ENCODE data around the gene CYP2A6. TPM values are rescaled to one million over a fixed set of nuclear protein-coding genes. Genes with fewer than 3 reads are reported as not detected.
"Not testable (repeated sequence)": the region's sequence is repeated elsewhere in the genome, so short reads cannot be mapped to it uniquely, and the experiment has no call there.

Gene CYP2A6
- total and polyA plus RNA-seq, 7 donors, result 1.8 TPM; not detected in 6

DNA sequence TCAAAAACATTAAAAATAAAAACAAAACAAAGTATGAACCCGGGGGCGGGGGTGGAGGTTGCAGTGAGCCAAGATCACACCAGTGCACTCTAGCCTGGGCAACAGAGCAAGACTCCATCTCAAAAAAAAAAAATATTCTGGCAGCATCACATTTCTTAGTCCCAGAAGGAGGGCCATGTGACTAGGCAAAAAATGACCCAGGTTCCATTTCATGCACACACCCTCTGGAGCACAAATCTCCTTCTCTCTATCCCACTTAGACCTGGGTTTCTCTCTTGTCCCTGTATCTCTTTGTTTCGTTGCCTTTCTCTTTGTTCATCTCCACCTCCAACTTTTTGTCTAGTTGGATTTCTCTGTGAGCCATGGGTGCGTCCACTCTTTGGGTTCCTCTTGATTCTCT lies 37.9 kb upstream of the CYP2A6 start:
- no peak overlapping the region for H3K27ac ChIP-seq
- no peaks in the 10 kb centered on the region for H3K36me3 ChIP-seq
- intact Hi-C loops (cut with DNase I), result no loop called here
- no peak for TF ChIP-seq EP300 (IDR thresholded peaks at IDR 0.05)
- TF ChIP-seq POLR2A (IDR thresholded peaks at IDR 0.05), result no peak
- no peak for TF ChIP-seq POLR2AphosphoS5 (IDR thresholded peaks at IDR 0.05)
- TF ChIP-seq, protein P1, sequence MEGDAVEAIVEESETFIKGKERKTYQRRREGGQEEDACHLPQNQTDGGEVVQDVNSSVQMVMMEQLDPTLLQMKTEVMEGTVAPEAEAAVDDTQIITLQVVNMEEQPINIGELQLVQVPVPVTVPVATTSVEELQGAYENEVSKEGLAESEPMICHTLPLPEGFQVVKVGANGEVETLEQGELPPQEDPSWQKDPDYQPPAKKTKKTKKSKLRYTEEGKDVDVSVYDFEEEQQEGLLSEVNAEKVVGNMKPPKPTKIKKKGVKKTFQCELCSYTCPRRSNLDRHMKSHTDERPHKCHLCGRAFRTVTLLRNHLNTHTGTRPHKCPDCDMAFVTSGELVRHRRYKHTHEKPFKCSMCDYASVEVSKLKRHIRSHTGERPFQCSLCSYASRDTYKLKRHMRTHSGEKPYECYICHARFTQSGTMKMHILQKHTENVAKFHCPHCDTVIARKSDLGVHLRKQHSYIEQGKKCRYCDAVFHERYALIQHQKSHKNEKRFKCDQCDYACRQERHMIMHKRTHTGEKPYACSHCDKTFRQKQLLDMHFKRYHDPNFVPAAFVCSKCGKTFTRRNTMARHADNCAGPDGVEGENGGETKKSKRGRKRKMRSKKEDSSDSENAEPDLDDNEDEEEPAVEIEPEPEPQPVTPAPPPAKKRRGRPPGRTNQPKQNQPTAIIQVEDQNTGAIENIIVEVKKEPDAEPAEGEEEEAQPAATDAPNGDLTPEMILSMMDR (IDR thresholded peaks at IDR 0.05), result no peak
- H3K9me3 ChIP-seq, result no peaks in the 10 kb centered on the region
- WGBS, 2 donors, result 87 to 90% methylated on average over 4 of the region's 4 CpGs
- H3K27me3 ChIP-seq, result no peaks in the 10 kb centered on the region
- no peaks in the 10 kb centered on the region for H3K4me1 ChIP-seq
- no peak for DNase-seq
- H3K4me3 ChIP-seq, result no peak overlapping the region

DNA sequence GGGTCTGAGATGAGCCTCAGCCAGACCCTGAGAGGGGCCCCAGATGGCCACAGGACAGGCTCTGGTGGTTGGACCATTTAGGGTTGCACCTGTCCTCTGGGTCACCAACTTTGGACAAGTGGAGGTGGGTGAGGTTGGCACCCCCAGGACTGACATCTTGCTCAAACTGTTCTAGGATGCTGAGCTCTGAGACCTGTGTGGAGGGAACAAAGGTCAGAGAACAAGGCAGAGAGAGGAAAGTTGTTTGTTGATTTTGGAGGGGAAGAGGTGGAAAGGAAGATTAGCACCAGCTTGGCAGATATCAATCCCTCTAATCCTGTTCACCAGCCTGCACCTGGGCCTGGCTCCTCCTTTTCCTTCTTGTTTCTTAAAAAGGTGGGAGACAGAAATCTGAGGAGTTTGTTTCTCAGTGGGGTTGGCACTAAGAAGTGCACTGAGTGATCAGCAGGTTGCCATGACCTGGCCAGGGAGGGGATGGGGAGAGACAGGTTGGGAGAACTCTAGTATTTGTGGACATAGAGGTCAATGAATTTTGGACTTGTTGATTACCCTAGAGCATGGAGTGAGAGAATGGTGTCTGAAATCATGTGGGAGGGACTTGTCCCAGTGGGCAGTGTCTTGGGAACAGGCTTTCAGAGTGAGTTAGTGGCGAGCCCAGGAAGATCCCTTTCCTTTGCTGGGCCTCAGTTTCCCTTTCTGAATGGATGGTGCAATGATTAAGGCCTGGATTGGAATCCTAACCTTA lies 34.1 kb upstream of the CYP2A6 start:
- H3K27me3 ChIP-seq; intact Hi-C loops (cut with DNase I); H3K4me3 ChIP-seq; DNase-seq; H3K36me3 ChIP-seq; H3K4me1 ChIP-seq; H3K27ac ChIP-seq; H3K9me3 ChIP-seq: not testable (repeated sequence)
- WGBS, 2 donors, result no CpG with 5 or more reads among the region's 1 CpG

DNA sequence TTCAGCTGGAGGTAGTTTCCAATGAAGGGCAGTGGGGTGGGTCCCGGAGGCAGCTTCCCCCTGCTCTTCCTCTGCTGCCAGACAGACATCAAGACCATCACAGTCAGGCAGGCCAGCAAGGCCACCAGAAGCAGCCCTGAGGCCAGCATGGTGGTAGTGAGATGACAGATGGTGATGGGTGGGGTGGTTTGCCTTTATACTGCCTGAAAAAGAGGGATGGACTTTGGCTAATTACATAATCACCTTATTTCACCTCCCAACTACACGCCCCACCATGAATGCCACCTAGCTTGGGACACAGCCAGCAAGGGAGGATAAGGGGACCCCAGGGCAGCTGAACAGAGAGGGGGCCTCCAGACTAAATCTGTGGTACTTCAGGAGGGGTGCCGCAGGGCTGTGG lies 31.8 kb upstream of the CYP2A6 start, which contains the start of gene CYP2A7:
TSS of gene CYP2A7 (minus strand) at position 170 of the 400 bp plus-strand sequence. CDS start at position 149, 21 bp downstream.
- H3K4me3 ChIP-seq; intact Hi-C loops (cut with DNase I); H3K9me3 ChIP-seq; H3K27ac ChIP-seq; DNase-seq; H3K4me1 ChIP-seq; H3K36me3 ChIP-seq: not testable (repeated sequence)
- peaks cover 0 to 10% (median 0%) of the 10 kb centered on the region in 3 donors for H3K27me3 ChIP-seq
- WGBS, 2 donors, result 67 to 78% methylated on average over 3 of the region's 3 CpGs

DNA sequence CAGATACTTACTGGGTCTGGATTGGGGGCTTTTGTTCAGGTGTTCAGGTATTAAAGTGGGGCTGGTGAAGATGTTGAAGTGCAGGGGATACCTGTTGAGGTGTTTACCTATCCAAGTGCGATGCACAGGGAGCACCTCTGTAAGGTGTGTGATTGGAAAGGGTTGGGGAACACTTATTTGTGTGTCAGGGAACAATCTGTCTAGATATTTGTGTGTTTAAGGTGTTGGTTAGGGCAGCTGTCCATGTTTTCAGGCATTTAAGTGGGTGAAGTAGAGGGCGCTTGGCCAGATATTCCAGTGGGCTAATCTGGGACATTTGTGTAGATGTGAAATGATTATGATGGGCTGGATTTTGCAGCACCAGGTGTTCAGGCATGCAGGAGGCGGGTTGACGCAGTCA lies 29.1 kb upstream of the CYP2A6 start:
- intact Hi-C loops (cut with DNase I); H3K9me3 ChIP-seq; H3K36me3 ChIP-seq; H3K4me1 ChIP-seq; H3K27ac ChIP-seq; H3K4me3 ChIP-seq; DNase-seq: not testable (repeated sequence)
- peaks cover 0 to 23% (median 0%) of the 10 kb centered on the region in 3 donors for H3K27me3 ChIP-seq
- 71 to 86% methylated on average over 4 of the region's 4 CpGs for WGBS, 2 donors

DNA sequence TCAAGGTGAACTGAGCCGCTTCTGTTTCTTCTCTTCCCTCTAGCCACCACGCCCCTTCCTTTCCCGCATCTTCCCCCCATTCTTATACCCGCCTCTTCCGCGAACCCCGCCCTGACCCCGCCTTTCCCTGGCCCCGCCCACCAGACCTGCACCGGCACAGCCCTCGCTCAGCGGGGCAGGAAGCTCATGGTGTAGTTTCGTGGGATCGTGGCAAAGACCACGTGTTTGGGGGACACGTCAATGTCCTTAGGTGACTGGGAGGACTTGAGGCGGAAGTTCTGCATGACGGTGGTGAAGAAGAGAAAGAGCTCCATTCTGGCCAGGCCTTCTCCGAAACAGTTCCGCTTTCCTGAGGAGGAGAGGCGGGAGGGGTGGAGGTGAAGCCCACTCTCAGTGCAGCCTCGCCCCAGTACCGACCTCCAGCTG lies 25.3 kb upstream of the CYP2A6 start:
- intact Hi-C loops (cut with DNase I); H3K4me1 ChIP-seq; H3K9me3 ChIP-seq; H3K4me3 ChIP-seq; H3K36me3 ChIP-seq; H3K27ac ChIP-seq: not testable (repeated sequence)
- DNase-seq, result peak; percentile 75
- WGBS, 2 donors, result 3 to 30% methylated on average over 19 to 20 of the region's 23 CpGs
- H3K27me3 ChIP-seq, result peaks cover 0 to 23% (median 0%) of the 10 kb centered on the region in 3 donors

DNA sequence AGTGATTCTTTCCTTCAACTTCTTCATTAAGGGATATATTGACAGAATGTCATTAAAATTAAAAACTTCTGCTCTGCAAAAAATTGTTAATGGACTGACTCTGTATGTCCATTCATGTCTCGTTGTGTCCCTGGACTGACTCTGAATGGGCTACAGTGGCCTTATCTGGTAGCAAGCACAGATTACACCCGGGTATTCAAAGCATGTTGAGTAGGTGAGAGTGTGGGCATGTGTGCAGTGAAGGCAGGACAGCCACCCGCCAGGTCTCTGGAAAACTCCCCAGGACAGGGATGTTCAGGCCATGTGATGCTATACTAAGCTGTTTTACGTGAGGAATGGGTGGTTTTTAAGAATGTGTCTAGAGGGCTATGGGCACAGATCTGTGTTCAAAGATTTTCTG lies 24.6 kb upstream of the CYP2A6 start:
- not testable (repeated sequence) for H3K4me3 ChIP-seq
- 82 to 85% methylated on average over 2 of the region's 4 CpGs for WGBS, 2 donors

DNA sequence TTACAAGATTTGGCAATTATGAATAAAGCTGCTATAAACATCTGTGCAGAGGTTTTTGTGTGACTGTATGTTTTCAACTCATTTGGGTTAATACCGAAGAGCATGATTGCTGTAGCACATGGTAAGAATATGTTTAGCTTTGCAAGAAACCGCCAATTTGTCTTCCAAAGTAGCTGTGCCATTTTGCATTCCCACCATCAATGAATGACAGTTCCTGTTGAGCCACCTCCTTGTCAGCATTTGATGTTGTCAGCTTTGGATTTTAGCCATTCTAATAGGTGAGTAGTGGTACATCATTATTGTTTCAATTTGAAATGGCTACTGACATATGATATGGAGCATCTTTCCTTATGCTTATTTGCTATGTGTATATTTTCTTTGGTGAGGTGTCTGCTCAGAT lies 23.6 kb upstream of the CYP2A6 start:
- H3K36me3 ChIP-seq; H3K4me1 ChIP-seq; H3K27ac ChIP-seq; H3K4me3 ChIP-seq; DNase-seq; H3K9me3 ChIP-seq; intact Hi-C loops (cut with DNase I): not testable (repeated sequence)
- WGBS, 2 donors, result 86 to 94% methylated on average over 2 of the region's 2 CpGs
- H3K27me3 ChIP-seq, result peaks cover 0 to 23% (median 0%) of the 10 kb centered on the region in 3 donors

More for the DNA sequence above, 24.6 kb upstream of the CYP2A6 start:
- H3K36me3 ChIP-seq; intact Hi-C loops (cut with DNase I); H3K9me3 ChIP-seq; H3K27ac ChIP-seq; H3K4me1 ChIP-seq; DNase-seq: not testable (repeated sequence)
- peaks cover 0 to 23% (median 0%) of the 10 kb centered on the region in 3 donors for H3K27me3 ChIP-seq

DNA sequence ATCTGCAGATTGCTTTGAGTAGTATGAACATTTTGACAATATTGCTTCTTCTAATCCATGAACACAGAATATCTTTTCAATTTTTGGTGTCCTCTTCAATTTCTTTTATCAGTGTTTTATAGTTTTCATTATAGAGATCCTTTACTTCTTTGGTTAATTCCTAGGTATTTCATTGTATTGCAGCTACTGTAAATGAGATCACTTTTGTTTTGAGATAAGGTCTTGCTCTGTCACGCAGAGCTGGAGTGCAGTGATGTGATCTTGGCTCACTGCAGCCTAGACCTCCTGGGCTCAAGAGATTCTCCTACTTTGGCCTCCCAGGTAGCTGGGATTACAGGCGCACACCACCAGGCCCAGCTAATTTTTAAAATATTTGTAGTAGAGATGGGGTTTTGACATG lies 22.0 kb upstream of the CYP2A6 start:
- Histone ChIP-seq H3K36me3 (no peaks in the 10 kb centered on the region), H3K4me3 (no peak overlapping the region), H3K27ac (no peak overlapping the region), H3K4me1 (no peaks in the 10 kb centered on the region), H3K27me3 (peaks cover 0 to 13% (median 0%) of the 10 kb centered on the region in 3 donors), H3K9me3 (no peaks in the 10 kb centered on the region)
- 89 to 92% methylated on average over 2 of the region's 2 CpGs for WGBS, 2 donors
- no peak for DNase-seq
- intact Hi-C loops (cut with DNase I), result no loop called here
- TF ChIP-seq POLR2A (IDR thresholded peaks at IDR 0.05), result no peak
- TF ChIP-seq EP300 (IDR thresholded peaks at IDR 0.05), result no peak
- TF ChIP-seq, protein P1 (IDR thresholded peaks at IDR 0.05), result no peak

Measured in sigmoid colon (tissue), 7 donors.